Neural cell (in vitro differentiated cells): Measurements from ENCODE around the gene SPPL3. TPM values are rescaled to one million over a fixed set of nuclear protein-coding genes. Genes with fewer than 3 reads are reported as not detected.

Experiments
- H2AFZ ChIP-seq: fragments of 200-600, 300-800 bp; sonication (generic), shearing (Covaris generic); 2 replicates; pipeline ENCODE4 v1.6.0; 2014; ENCODE audit warnings: low read depth, mild to moderate bottlenecking, antibody characterized with exemption, low read length, moderate library complexity
- H3F3A ChIP-seq: fragments of 200-600 bp; shearing (Covaris generic); 2 replicates; pipeline ENCODE4 v1.6.1; 2016; ENCODE audit warnings: mild to moderate bottlenecking, moderate library complexity, mixed read lengths, antibody characterized with exemption, low read length; ENCODE audit not compliant: insufficient read depth, poor library complexity, severe bottlenecking
- H3K27ac ChIP-seq: fragments of 200-600, 300-800 bp; sonication (generic), shearing (Covaris generic); 2 replicates; pipeline ENCODE4 v1.5.1; 2014; ENCODE audit warnings: mild to moderate bottlenecking, low read length, moderate library complexity
- H3K27me3 ChIP-seq: fragments of 300-800, 200-600 bp; sonication (generic), shearing (Covaris generic); 2 replicates; pipeline ENCODE4 v1.6.0; 2014; ENCODE audit warnings: mild to moderate bottlenecking, low read depth, low read length, moderate library complexity; ENCODE audit not compliant: insufficient read depth
- H3K36me3 ChIP-seq: fragments of 300-800, 200-600 bp; sonication (generic), shearing (Covaris generic); 2 replicates; pipeline ENCODE4 v1.5.1; 2014; ENCODE audit warnings: mild to moderate bottlenecking, antibody characterized with exemption, low read length, moderate library complexity; ENCODE audit not compliant: insufficient read depth
- H3K4me2 ChIP-seq: fragments of 300-800, 200-600 bp; sonication (generic), shearing (Covaris generic); 2 replicates; pipeline ENCODE4 v1.6.0; 2014; ENCODE audit warnings: mild to moderate bottlenecking, low read length
- H3K4me3 ChIP-seq: fragments of 300-800, 200-600 bp; sonication (generic), shearing (Covaris generic); 2 replicates; pipeline ENCODE4 v1.5.1; 2014; ENCODE audit warnings: mild to moderate bottlenecking, low read length, moderate library complexity
- H3K79me2 ChIP-seq: fragments of 200-600 bp; shearing (Covaris generic); replicated peaks from 2 replicates; pipeline ENCODE4 v1.6.0; 2014; ENCODE audit warnings: mild to moderate bottlenecking, low read length, moderate library complexity; ENCODE audit not compliant: insufficient read depth
- H3K9ac ChIP-seq: fragments of 300-800, 200-600 bp; sonication (generic), shearing (Covaris generic); 2 replicates; pipeline ENCODE4 v1.6.1; 2016; ENCODE audit warnings: mild to moderate bottlenecking, low read length, mixed read lengths
- H3K9me2 ChIP-seq: fragments of 200-600 bp; shearing (Covaris generic); 2 replicates; pipeline ENCODE4 v1.6.1; 2016; ENCODE audit warnings: mild to moderate bottlenecking, low read length, mixed read lengths; ENCODE audit not compliant: insufficient read depth
- H3K9me3 ChIP-seq: fragments of 200-600, 300-800 bp; sonication (generic), shearing (Covaris generic); 2 replicates; pipeline ENCODE4 v1.6.1; 2016; ENCODE audit warnings: mild to moderate bottlenecking, mixed run types, low read length, moderate library complexity, mixed read lengths
- H4K20me1 ChIP-seq: fragments of 200-600 bp; shearing (Covaris generic); 2 replicates; pipeline ENCODE4 v1.6.1; 2016; ENCODE audit warnings: mild to moderate bottlenecking, mixed run types; ENCODE audit not compliant: insufficient read depth
- CTCF ChIP-seq: fragments of 450-650 bp; IDR thresholded peaks from 2 replicates; pipeline ENCODE4 v1.5.1; 2014; ENCODE audit warnings: antibody characterized with exemption, mild to moderate bottlenecking, moderate library complexity; ENCODE audit not compliant: poor library complexity, severe bottlenecking
- EP300 ChIP-seq: fragments of 450-650 bp; conservative IDR thresholded peaks from 2 replicates; pipeline ENCODE4 v1.6.1; 2014; ENCODE audit warnings: antibody characterized with exemption, mild to moderate bottlenecking, moderate library complexity; ENCODE audit not compliant: poor library complexity, severe bottlenecking
- EZH2 ChIP-seq: fragments of 200-600, 300-800 bp; shearing (Covaris generic), sonication (generic); IDR thresholded peaks from 2 replicates; pipeline ENCODE4 v1.6.1; 2014; ENCODE audit warnings: antibody characterized with exemption, low read length, borderline replicate concordance, mild to moderate bottlenecking; ENCODE audit not compliant: insufficient read depth, poor library complexity, severe bottlenecking
- MXI1 ChIP-seq: fragments of 450-650 bp; conservative IDR thresholded peaks from 2 replicates; pipeline ENCODE4 v1.6.1; 2014; ENCODE audit warnings: antibody characterized with exemption, mild to moderate bottlenecking; ENCODE audit not compliant: poor library complexity, severe bottlenecking
- POLR2AphosphoS5 ChIP-seq: IDR thresholded peaks from 2 replicates; pipeline ENCODE4 v1.6.1; 2012
- RAD21 ChIP-seq: fragments of 450-650 bp; conservative IDR thresholded peaks from 2 replicates; pipeline ENCODE4 v1.6.1; 2014; ENCODE audit warnings: antibody characterized with exemption, mild to moderate bottlenecking, moderate library complexity
- REST ChIP-seq: IDR thresholded peaks from 2 replicates; pipeline ENCODE4 v1.6.1; 2012; ENCODE audit warnings: borderline replicate concordance
- SMC3 ChIP-seq: fragments of 450-650 bp; conservative IDR thresholded peaks from 2 replicates; pipeline ENCODE4 v1.6.1; 2014; ENCODE audit warnings: antibody characterized with exemption, mild to moderate bottlenecking, moderate library complexity; ENCODE audit not compliant: poor library complexity
- TAF1 ChIP-seq: IDR thresholded peaks from 2 replicates; pipeline ENCODE4 v1.6.1; 2012; ENCODE audit warnings: low read depth
- polyA plus RNA-seq: library from polyadenylated mRNA; depleted of rRNA; stranded (reverse); fragments of >200 nt; gene quantifications from 2 replicates; pipeline ENCODE4 v1.2.3, GENCODE V29; 2014

SPPL3 gene
- polyA plus RNA-seq, 1 donor from 2014 or later: 21.3 TPM

GRCh38 chr12:120816363-120816762, 87.8 kb downstream of the SPPL3 start:
- Histone ChIP-seq H3K9ac (no peak overlapping the region), H3F3A (no peaks in the 10 kb centered on the region), H4K20me1 (no peaks in the 10 kb centered on the region), H3K27ac (no peak overlapping the region), H3K27me3 (no peaks in the 10 kb centered on the region), H3K4me3 (no peak overlapping the region), H3K9me3 (no peaks in the 10 kb centered on the region), H3K4me2 (no peak overlapping the region), H2AFZ (no peak overlapping the region), H3K79me2 (peaks cover 7% of the 10 kb centered on the region), H3K9me2 (no peaks in the 10 kb centered on the region), H3K36me3 (no peaks in the 10 kb centered on the region)
- no peak for TF ChIP-seq TAF1
- TF ChIP-seq EZH2: no peak
- no peak for TF ChIP-seq CTCF
- no peak for TF ChIP-seq MXI1
- no peak for TF ChIP-seq EP300
- no peak for TF ChIP-seq SMC3
- TF ChIP-seq RAD21: no peak
- TF ChIP-seq POLR2AphosphoS5: no peak
- no peak for TF ChIP-seq REST

GRCh38 chr12:120814903-120815429, 89.2 kb downstream of the SPPL3 start:
- Histone ChIP-seq H3F3A (no peaks in the 10 kb centered on the region), H3K9me3 (no peaks in the 10 kb centered on the region), H3K79me2 (peaks cover 3% of the 10 kb centered on the region), H3K4me2 (no peak overlapping the region), H3K9me2 (no peaks in the 10 kb centered on the region), H3K9ac (no peak overlapping the region), H3K36me3 (no peaks in the 10 kb centered on the region), H4K20me1 (no peaks in the 10 kb centered on the region), H3K27ac (no peak overlapping the region), H3K27me3 (no peaks in the 10 kb centered on the region), H3K4me3 (no peak overlapping the region), H2AFZ (no peak overlapping the region)
- TF ChIP-seq EZH2: no peak
- TF ChIP-seq SMC3: no peak
- TF ChIP-seq RAD21: no peak
- TF ChIP-seq CTCF: no peak
- TF ChIP-seq TAF1: no peak
- TF ChIP-seq REST: no peak
- TF ChIP-seq MXI1: no peak
- TF ChIP-seq EP300: no peak
- no peak for TF ChIP-seq POLR2AphosphoS5
